Dermis lymphatic vessel endothelial cell (primary cell): Measurements from ENCODE around the gene OR1L8. TPM values are rescaled to one million over a fixed set of nuclear protein-coding genes. Genes with fewer than 3 reads are reported as not detected.

Experiments used
- total RNA-seq: library from RNA; depleted of rRNA; stranded (reverse); fragments of >200 nt; gene quantifications from 2 replicates; pipeline ENCODE4 v1.2.1, GENCODE V29; 2014

OR1L8 gene
- total RNA-seq: 0.43 and 0.69 TPM in 2 replicates

GRCh38 chr9:122583284-122583683, at the start of gene OR1L8:
TSS of gene OR1L8 (minus strand) at chr9:122583384. CDS start at chr9:122568477, 14,907 bp downstream.

GRCh38 chr9:122614362-122614761, 31.2 kb upstream of the OR1L8 start, which contains the start of gene OR1Q1:
TSS of gene OR1Q1 (plus strand) at chr9:122614738. CDS start at chr9:122614738, 0 bp downstream.

GRCh38 chr9:122552812-122553211, 30.4 kb downstream of the OR1L8 start, which contains the start of gene OR1N2:
TSS of gene OR1N2 (plus strand) at chr9:122553112. CDS start at chr9:122553212, 100 bp downstream.

GRCh38 chr9:122527193-122527592, 56.0 kb downstream of the OR1L8 start, which contains the start of gene OR1N1:
TSS of gene OR1N1 (minus strand) at chr9:122527293. CDS start at chr9:122527293, 0 bp downstream.

GRCh38 chr9:122518841-122519240, 64.3 kb downstream of the OR1L8 start, which contains the start of gene OR1J4:
TSS of gene OR1J4 (plus strand) at chr9:122519141. CDS start at chr9:122519141, 0 bp downstream.

Other genes starting within 250 kb of the OR1L8 start
- 0.76 and 1.5 TPM in 2 replicates for gene PTGS1, start 212.4 kb downstream of the OR1L8 start, total RNA-seq
- gene OR1J1, start 105.5 kb downstream of the OR1L8 start, total RNA-seq: not detected in 2 replicates
- gene OR1J2, start 72.6 kb downstream of the OR1L8 start, total RNA-seq: not detected in 2 replicates
- gene OR1J4, start 64.2 kb downstream of the OR1L8 start, total RNA-seq: not detected in 2 replicates
- not detected in 2 replicates for gene OR1N1, start 56.1 kb downstream of the OR1L8 start, total RNA-seq
- not detected in 2 replicates for gene OR1N2, start 30.3 kb downstream of the OR1L8 start, total RNA-seq
- gene OR1Q1, start 31.4 kb upstream of the OR1L8 start, total RNA-seq: not detected in 2 replicates
- gene OR1B1, start 74.2 kb upstream of the OR1L8 start, total RNA-seq: 0.17 and 0.33 TPM in 2 replicates
- not detected in 2 replicates for gene OR1L1, start 78.3 kb upstream of the OR1L8 start, total RNA-seq
- not detected in 2 replicates for gene OR1L3, start 91.7 kb upstream of the OR1L8 start, total RNA-seq
- gene OR1L4, start 140.6 kb upstream of the OR1L8 start, total RNA-seq: not detected in 2 replicates
- gene OR1L6, start 158.9 kb upstream of the OR1L8 start, total RNA-seq: not detected in 2 replicates
- not detected in 2 replicates for gene OR5C1, start 205.5 kb upstream of the OR1L8 start, total RNA-seq
- gene OR1K1, start 216.7 kb upstream of the OR1L8 start, total RNA-seq: not detected in 2 replicates
- 120 and 138 TPM in 2 replicates for gene PDCL, start 245.2 kb upstream of the OR1L8 start, total RNA-seq